Measurements from ENCODE around the gene SDK1.

Gene SDK1

DNA sequence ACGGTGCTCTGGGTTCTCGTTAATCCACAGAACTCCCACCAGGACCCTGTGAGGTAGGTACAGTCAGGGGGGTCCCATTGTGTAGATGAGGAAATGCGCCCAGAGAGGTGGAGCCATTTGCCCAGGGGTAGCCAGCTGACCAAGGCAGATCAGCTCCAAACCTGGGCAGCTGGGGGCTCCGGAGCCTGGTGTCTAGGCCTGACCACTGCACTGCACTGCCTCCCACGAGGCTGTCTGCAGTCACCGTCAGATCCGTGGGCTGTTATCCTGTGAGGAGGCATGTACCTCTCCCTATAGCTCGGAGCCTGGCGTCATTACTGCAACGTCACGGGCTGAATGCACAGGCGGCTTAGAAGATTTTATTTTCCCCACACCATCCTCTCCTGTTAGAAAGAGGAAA, 969.2 kb downstream of the SDK1 start:
- no peaks in the 10 kb centered on the region; the same call in 1 of the 2 replicates for H3K9me3 ChIP-seq
- no peaks in the 10 kb centered on the region for H3K4me1 ChIP-seq
- TF ChIP-seq, protein P1, sequence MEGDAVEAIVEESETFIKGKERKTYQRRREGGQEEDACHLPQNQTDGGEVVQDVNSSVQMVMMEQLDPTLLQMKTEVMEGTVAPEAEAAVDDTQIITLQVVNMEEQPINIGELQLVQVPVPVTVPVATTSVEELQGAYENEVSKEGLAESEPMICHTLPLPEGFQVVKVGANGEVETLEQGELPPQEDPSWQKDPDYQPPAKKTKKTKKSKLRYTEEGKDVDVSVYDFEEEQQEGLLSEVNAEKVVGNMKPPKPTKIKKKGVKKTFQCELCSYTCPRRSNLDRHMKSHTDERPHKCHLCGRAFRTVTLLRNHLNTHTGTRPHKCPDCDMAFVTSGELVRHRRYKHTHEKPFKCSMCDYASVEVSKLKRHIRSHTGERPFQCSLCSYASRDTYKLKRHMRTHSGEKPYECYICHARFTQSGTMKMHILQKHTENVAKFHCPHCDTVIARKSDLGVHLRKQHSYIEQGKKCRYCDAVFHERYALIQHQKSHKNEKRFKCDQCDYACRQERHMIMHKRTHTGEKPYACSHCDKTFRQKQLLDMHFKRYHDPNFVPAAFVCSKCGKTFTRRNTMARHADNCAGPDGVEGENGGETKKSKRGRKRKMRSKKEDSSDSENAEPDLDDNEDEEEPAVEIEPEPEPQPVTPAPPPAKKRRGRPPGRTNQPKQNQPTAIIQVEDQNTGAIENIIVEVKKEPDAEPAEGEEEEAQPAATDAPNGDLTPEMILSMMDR (IDR thresholded peaks at IDR 0.05; ENCODE audit: low read depth, low read length), result no peak
- no peaks in the 10 kb centered on the region for H3K36me3 ChIP-seq
- no peaks in the 10 kb centered on the region for H3K27me3 ChIP-seq
- no peak overlapping the region for H3K4me3 ChIP-seq (ENCODE audit: low read depth, low read length)
- no peak for DNase-seq

DNA sequence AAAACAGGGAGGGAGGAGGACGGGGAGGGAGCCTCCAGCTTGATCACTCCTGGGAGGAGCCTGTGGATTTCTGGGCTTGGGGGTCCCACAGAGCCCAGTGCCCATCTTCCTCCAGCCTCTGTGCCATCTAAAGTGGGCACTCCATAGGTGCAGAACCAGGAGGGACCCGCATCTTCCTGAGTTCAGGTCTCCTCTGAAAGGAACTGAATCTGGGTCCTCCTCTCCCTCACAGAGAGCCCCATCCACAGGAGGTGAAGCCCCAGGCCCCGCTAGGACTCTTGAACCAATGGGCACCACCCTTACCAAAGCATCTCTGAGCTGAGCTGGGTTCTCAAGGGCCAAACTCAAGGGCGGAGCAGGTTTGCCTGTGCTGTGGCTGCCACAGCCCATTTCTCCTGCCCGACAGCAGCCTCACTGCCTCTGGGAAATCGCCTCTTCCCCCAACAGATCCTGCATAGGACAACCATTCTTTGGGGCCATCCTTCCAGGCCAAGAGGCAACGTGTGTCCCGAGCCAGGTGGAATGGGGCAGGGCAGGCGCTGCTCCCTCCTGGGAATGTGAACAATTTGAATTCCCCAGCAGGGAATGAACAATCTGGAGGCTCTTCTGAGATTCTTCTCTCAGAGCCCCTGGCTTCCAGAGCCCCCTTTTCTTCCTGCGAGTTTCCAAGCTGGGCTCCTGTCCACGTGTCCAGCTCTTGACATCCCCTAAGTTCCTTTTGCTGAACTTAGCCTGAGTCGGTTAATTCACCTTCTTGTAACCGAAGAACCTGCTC, 970.1 kb downstream of the SDK1 start:
- DNase-seq, result no peak
- Histone ChIP-seq H3K4me3 (ENCODE audit: low read depth, low read length) (no peak overlapping the region), H3K27me3 (no peaks in the 10 kb centered on the region), H3K9me3 (no peaks in the 10 kb centered on the region; the same call in 1 of the 2 replicates), H3K4me1 (no peaks in the 10 kb centered on the region), H3K36me3 (no peaks in the 10 kb centered on the region)
- TF ChIP-seq, protein P1 (IDR thresholded peaks at IDR 0.05; ENCODE audit: low read depth, low read length), result no peak

DNA sequence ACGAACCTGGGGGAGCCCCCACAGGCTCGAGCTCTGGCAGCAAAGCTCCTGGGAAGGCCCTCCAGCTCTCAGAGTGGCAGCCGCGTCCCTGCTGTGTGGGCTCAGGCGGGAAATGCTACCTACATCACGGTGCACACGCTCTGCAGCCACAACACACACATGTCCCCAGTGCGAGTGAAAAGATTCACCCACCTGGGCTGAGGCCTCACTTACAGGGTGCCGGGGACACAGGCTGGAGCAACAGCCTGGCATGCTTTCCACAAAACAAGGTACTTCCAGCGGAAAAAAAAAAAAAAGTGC, 970.6 kb downstream of the SDK1 start:
- Histone ChIP-seq H3K9me3 (no peaks in the 10 kb centered on the region; the same call in 1 of the 2 replicates), H3K36me3 (no peaks in the 10 kb centered on the region), H3K4me3 (ENCODE audit: low read depth, low read length) (no peak overlapping the region), H3K4me1 (no peaks in the 10 kb centered on the region), H3K27me3 (no peaks in the 10 kb centered on the region)
- TF ChIP-seq, protein P1 (IDR thresholded peaks at IDR 0.05; ENCODE audit: low read depth, low read length), result no peak
- no peak for DNase-seq

DNA sequence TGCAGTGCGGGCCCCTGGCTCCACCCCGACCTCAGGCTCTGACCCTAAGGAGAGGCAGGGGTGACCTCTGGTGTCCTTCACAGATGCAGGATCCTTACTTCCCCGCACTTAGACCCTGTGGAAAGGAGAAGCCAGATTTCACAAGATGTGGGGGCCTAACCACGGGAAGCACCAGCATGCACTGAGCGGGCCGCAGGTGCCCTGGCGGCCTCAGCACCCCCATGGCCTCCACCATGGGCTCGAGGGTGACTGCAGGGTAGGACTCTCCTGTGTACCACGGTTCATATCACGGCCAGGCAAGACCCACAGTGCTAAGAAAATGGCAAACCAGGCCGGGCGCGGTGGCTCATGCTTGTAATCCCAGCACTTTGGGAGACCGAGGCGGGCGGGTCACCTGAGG, 971.1 kb downstream of the SDK1 start:
- H3K9me3 ChIP-seq, result no peaks in the 10 kb centered on the region; the same call in 1 of the 2 replicates
- H3K27me3 ChIP-seq, result no peaks in the 10 kb centered on the region
- H3K36me3 ChIP-seq, result no peaks in the 10 kb centered on the region
- H3K4me1 ChIP-seq, result no peaks in the 10 kb centered on the region
- no peak for DNase-seq
- no peak overlapping the region for H3K4me3 ChIP-seq (ENCODE audit: low read depth, low read length)
- TF ChIP-seq, protein P1 (IDR thresholded peaks at IDR 0.05; ENCODE audit: low read depth, low read length), result no peak

DNA sequence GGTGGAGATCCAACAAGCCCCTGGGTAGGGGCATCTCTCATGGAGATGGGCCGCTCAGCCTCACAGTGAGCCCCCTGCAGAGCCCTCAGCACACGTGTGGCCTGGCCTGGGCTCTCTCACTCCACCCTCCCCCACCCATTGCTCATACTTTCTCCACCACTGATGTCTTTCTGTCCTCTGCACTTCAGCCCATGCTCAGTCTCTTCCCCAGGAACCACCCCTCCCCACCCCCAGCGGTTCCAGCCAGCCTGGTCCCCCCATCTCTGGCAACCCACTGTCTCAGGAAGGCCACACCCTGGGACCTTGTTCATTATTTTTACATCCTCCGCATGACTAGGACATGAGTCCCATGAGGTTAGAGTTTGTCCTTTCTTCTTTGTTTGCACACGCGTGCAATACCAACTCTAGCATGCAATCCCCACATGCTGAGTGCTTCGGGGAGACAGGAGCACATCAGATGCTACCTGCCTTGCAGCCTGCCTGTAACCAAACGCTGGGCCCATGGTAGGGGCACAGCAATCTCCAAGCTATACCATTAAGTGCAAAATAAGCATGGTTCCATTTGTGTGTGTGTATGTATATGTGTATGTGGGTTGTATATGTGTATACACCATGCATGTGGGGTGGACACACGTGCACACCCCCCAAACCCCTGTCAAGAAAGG, 972.6 kb downstream of the SDK1 start:
- H3K4me3 ChIP-seq (ENCODE audit: low read depth, low read length), result no peak overlapping the region
- H3K9me3 ChIP-seq, result no peaks in the 10 kb centered on the region; the same call in 1 of the 2 replicates
- H3K36me3 ChIP-seq, result no peaks in the 10 kb centered on the region
- TF ChIP-seq, protein P1 (IDR thresholded peaks at IDR 0.05; ENCODE audit: low read depth, low read length), result no peak
- no peaks in the 10 kb centered on the region for H3K27me3 ChIP-seq
- H3K4me1 ChIP-seq, result no peaks in the 10 kb centered on the region
- DNase-seq, result no peak

DNA sequence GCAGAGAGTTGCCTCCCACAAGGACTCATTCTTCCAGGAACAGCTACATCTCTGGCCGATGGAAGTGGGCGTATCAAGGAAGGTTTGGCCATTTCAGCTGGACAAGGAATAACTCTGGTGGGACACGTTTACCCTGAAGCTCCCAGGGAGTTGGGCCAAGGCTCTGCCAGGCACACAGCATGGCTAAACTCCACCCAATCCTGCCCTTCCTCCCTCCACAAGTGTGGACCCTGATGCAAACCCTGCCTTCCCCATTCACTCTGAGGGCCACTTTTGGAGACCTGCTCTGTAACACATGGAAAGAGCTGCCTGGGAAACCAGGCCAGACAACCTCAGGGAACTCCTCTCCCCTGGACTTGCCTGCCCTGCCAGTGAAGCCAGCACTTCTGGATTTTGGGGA, 973.2 kb downstream of the SDK1 start:
- no peak overlapping the region for H3K4me3 ChIP-seq (ENCODE audit: low read depth, low read length)
- H3K4me1 ChIP-seq, result no peaks in the 10 kb centered on the region
- no peaks in the 10 kb centered on the region for H3K27me3 ChIP-seq
- no peaks in the 10 kb centered on the region for H3K36me3 ChIP-seq
- TF ChIP-seq, protein P1 (IDR thresholded peaks at IDR 0.05; ENCODE audit: low read depth, low read length), result no peak
- DNase-seq, result no peak
- H3K9me3 ChIP-seq, result no peaks in the 10 kb centered on the region; the same call in 1 of the 2 replicates
